ENCODE measurements around the gene STK11.

Gene STK11

GRCh38 chr19:1177322-1178114, 28.1 kb upstream of the STK11 start:
- Histone ChIP-seq H3K36me3 (ENCODE audit: insufficient read depth, low read length) (no peaks in the 10 kb centered on the region), H3K9me2 (replicated peaks; ENCODE audit: low read depth, low read length) (no peaks in the 10 kb centered on the region), H3K4me2 (ENCODE audit: low read depth, low read length, poor library complexity, severe bottlenecking) (no peak overlapping the region), H3K27me3 (ENCODE audit: insufficient read depth, low read length, poor library complexity, severe bottlenecking) (no peaks in the 10 kb centered on the region), H3K79me2 (ENCODE audit: insufficient read depth, low read length) (peaks cover 15% of the 10 kb centered on the region), H3K4me3 (ENCODE audit: low read length, poor library complexity, severe bottlenecking) (no peak overlapping the region), H3F3A (ENCODE audit: low read depth) (no peaks in the 10 kb centered on the region), H4K20me1 (ENCODE audit: insufficient read depth, low read length, poor library complexity, severe bottlenecking) (no peaks in the 10 kb centered on the region), H3K4me1 (ENCODE audit: insufficient read depth, low read length, poor library complexity, severe bottlenecking) (peaks cover 12% of the 10 kb centered on the region), H3K9me3 (ENCODE audit: insufficient read depth, low read depth, low read length) (no peaks in the 10 kb centered on the region), H2AFZ (ENCODE audit: low read length) (no peak overlapping the region), H3K9ac (ENCODE audit: low read depth, low read length, poor library complexity, severe bottlenecking) (no peak overlapping the region)
- TF ChIP-seq CTCF (conservative IDR thresholded peaks at IDR 0.05; ENCODE audit: low read length) (no peak), EZH2phosphoT487 (IDR thresholded peaks at IDR 0.05; ENCODE audit: borderline replicate concordance) (no peak)

- Histone ChIP-seq H3K4me2 (ENCODE audit: low read depth, low read length, poor library complexity, severe bottlenecking) (no peak overlapping the region), H3K4me3 (ENCODE audit: low read length, poor library complexity, severe bottlenecking) (no peak overlapping the region), H3K79me2 (ENCODE audit: insufficient read depth, low read length) (no peaks in the 10 kb centered on the region), H3K4me1 (ENCODE audit: insufficient read depth, low read length, poor library complexity, severe bottlenecking) (no peaks in the 10 kb centered on the region), H3K9me3 (ENCODE audit: insufficient read depth, low read depth, low read length) (no peaks in the 10 kb centered on the region), H3K36me3 (ENCODE audit: insufficient read depth, low read length) (no peaks in the 10 kb centered on the region), H3K9me2 (replicated peaks; ENCODE audit: low read depth, low read length) (no peaks in the 10 kb centered on the region), H3K27me3 (ENCODE audit: insufficient read depth, low read length, poor library complexity, severe bottlenecking) (no peaks in the 10 kb centered on the region), H2AFZ (ENCODE audit: low read length) (no peak overlapping the region), H3F3A (ENCODE audit: low read depth) (no peaks in the 10 kb centered on the region), H3K9ac (ENCODE audit: low read depth, low read length, poor library complexity, severe bottlenecking) (no peak overlapping the region), H4K20me1 (ENCODE audit: insufficient read depth, low read length, poor library complexity, severe bottlenecking) (no peaks in the 10 kb centered on the region)
- TF ChIP-seq CTCF (conservative IDR thresholded peaks at IDR 0.05; ENCODE audit: low read length) = no peak
- no peak for TF ChIP-seq EZH2phosphoT487 (IDR thresholded peaks at IDR 0.05; ENCODE audit: borderline replicate concordance)
Measured at GRCh38 chr19:1181606-1182005, 24.0 kb upstream of the STK11 start.

GRCh38 chr19:1182068-1182467, 23.5 kb upstream of the STK11 start:
- no peaks in the 10 kb centered on the region for H3K4me1 ChIP-seq (ENCODE audit: insufficient read depth, low read length, poor library complexity, severe bottlenecking)
- no peak overlapping the region for H3K4me2 ChIP-seq (ENCODE audit: low read depth, low read length, poor library complexity, severe bottlenecking)

More at GRCh38 chr19:1182068-1182467, 23.5 kb upstream of the STK11 start:
- Histone ChIP-seq H3K36me3 (ENCODE audit: insufficient read depth, low read length) (no peaks in the 10 kb centered on the region), H2AFZ (ENCODE audit: low read length) (no peak overlapping the region), H3K9me3 (ENCODE audit: insufficient read depth, low read depth, low read length) (no peaks in the 10 kb centered on the region), H4K20me1 (ENCODE audit: insufficient read depth, low read length, poor library complexity, severe bottlenecking) (no peaks in the 10 kb centered on the region), H3K9ac (ENCODE audit: low read depth, low read length, poor library complexity, severe bottlenecking) (no peak overlapping the region), H3K4me3 (ENCODE audit: low read length, poor library complexity, severe bottlenecking) (no peak overlapping the region), H3K79me2 (ENCODE audit: insufficient read depth, low read length) (no peaks in the 10 kb centered on the region), H3F3A (ENCODE audit: low read depth) (no peaks in the 10 kb centered on the region), H3K9me2 (replicated peaks; ENCODE audit: low read depth, low read length) (no peaks in the 10 kb centered on the region), H3K27me3 (ENCODE audit: insufficient read depth, low read length, poor library complexity, severe bottlenecking) (no peaks in the 10 kb centered on the region)
- no peak for TF ChIP-seq CTCF (conservative IDR thresholded peaks at IDR 0.05; ENCODE audit: low read length)

All from Loucy (cell line).